ENCODE data around the gene RUNX2.

DNA sequence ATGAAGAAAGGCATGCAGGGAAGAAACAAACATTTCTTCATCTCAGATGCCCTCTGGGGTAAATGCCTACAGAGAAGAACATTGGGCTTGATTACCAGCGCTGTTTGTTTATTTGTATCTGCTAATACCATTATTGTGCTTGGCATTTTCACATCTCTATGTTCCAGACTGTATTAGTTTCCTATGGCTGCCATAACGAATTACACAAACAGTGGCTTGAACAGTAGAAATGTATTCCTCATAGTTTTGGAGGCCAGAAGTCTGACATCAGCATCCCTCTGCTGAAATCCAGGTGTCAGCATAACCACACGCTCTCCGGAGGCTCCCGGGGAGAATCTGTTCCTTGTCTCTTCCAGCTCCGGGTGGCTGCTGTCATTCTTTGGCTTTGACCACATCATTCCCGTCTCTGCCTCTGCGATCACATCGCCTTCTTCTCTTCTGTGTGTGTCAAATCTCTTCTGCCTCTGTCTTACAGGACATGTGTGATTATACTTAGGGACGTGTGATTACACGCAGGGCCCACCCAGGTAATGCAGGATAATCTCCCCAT, 291.2 kb downstream of the RUNX2 start:
- TF ChIP-seq CTCF (conservative IDR thresholded peaks at IDR 0.05; ENCODE audit: low read depth, low read length) (no peak), EZH2 (IDR thresholded peaks at IDR 0.05; ENCODE audit: low read length, unreplicated experiment) (no peak)

Measured in PC-3 (cell line).